IMR-90 (cell line): ENCODE data around the gene NUAK1. TPM values are rescaled to one million over a fixed set of nuclear protein-coding genes. Genes with fewer than 3 reads are reported as not detected.
A peak's percentile ranks its signal among the peaks of the same experiment; 100 is the strongest.

Experiments
- ATAC-seq: fragments of 200-7000 bp; cut with Tn5 transposase; 2 replicates; pipeline ENCODE4 v1.9.1; 2020; ENCODE audit warnings: low read depth, mild to moderate bottlenecking, moderate library complexity
- BruUV-seq: library from RNA; stranded (reverse); fragments of 400-500 nt; replicated peaks from 2 replicates; lab custom pipeline; 2021; lab: Mats Ljungman, UMichigan
- CTCF ChIA-PET: fragments of 300-600 bp; formaldehyde crosslinking; extraction: SDS; loops from one replicate; lab custom pipeline; 2021; ENCODE audit warnings: antibody characterized with exemption; lab: Yijun Ruan, JAX
- POLR2A ChIA-PET: fragments of 300-600 bp; sonication (Branson Sonifier 250); formaldehyde crosslinking; loops from one replicate; lab custom pipeline; 2022; ENCODE audit warnings: antibody characterized with exemption; ENCODE audit not compliant: unreplicated experiment; lab: Charles Lee
- DNase-seq: peaks from one replicate; pipeline ENCODE4 v3.0.0; 2013
- H2AFZ ChIP-seq: replicated peaks from 2 replicates; pipeline ENCODE3; 2013; ENCODE audit warnings: low read length, mild to moderate bottlenecking; ENCODE audit not compliant: poor library complexity
- H2AK5ac ChIP-seq: 2 replicates; pipeline ENCODE4 v1.6.1; 2013; ENCODE audit warnings: low read depth, low read length, inconsistent platforms
- H2AK9ac ChIP-seq: replicated peaks from 2 replicates; pipeline ENCODE3; 2013; ENCODE audit warnings: mild to moderate bottlenecking, low read depth, low read length, moderate library complexity; ENCODE audit not compliant: poor library complexity
- H2BK120ac ChIP-seq: 2 replicates; pipeline ENCODE4 v1.6.1; 2013; ENCODE audit warnings: low read depth, low read length, inconsistent platforms
- H2BK15ac ChIP-seq: 3 replicates; pipeline ENCODE4 v1.6.1; 2013; ENCODE audit warnings: low read depth, low read length, inconsistent platforms
- H2BK20ac ChIP-seq: 2 replicates; pipeline ENCODE4 v1.6.1; 2013; ENCODE audit warnings: low read depth, mild to moderate bottlenecking, inconsistent platforms, low read length, moderate library complexity
- H2BK5ac ChIP-seq: 2 replicates; pipeline ENCODE4 v1.6.1; 2013; ENCODE audit warnings: mild to moderate bottlenecking, low read depth, low read length, inconsistent platforms; ENCODE audit not compliant: poor library complexity, severe bottlenecking
- H3K14ac ChIP-seq: replicated peaks from 2 replicates; pipeline ENCODE4 v1.6.1; 2013; ENCODE audit warnings: low read depth, low read length, inconsistent platforms
- H3K18ac ChIP-seq: 2 replicates; pipeline ENCODE4 v1.6.1; 2013; ENCODE audit warnings: low read depth, low read length, control low read depth
- H3K23ac ChIP-seq: 2 replicates; pipeline ENCODE4 v1.6.1; 2013; ENCODE audit warnings: low read depth, low read length, inconsistent platforms
- H3K27ac ChIP-seq: 2 replicates; pipeline ENCODE4 v1.5.1; 2013; ENCODE audit warnings: mild to moderate bottlenecking, control low read depth, low read length; ENCODE audit not compliant: insufficient read depth
- H3K27me3 ChIP-seq: 2 replicates; pipeline ENCODE4 v1.6.1; 2013; ENCODE audit warnings: low read length; ENCODE audit not compliant: control insufficient read depth, insufficient read depth
- H3K36me3 ChIP-seq: 2 replicates; pipeline ENCODE4 v1.6.1; 2013; ENCODE audit warnings: low read length, mixed read lengths; ENCODE audit not compliant: control insufficient read depth, insufficient read depth
- H3K4ac ChIP-seq: 2 replicates; pipeline ENCODE4 v1.6.1; 2013; ENCODE audit warnings: low read depth, low read length, inconsistent platforms
- H3K4me1 ChIP-seq: 2 replicates; pipeline ENCODE4 v1.6.1; 2013; ENCODE audit warnings: low read length, mixed read lengths; ENCODE audit not compliant: control insufficient read depth, insufficient read depth
- H3K4me2 ChIP-seq: 2 replicates; pipeline ENCODE4 v1.6.1; 2013; ENCODE audit warnings: low read depth, mild to moderate bottlenecking, control low read depth, low read length, moderate library complexity
- H3K4me3 ChIP-seq: 2 replicates; pipeline ENCODE4 v1.5.1; 2013; ENCODE audit warnings: low read depth, mild to moderate bottlenecking, control low read depth, low read length, moderate library complexity; ENCODE audit not compliant: insufficient read depth
- H3K56ac ChIP-seq: 2 replicates; pipeline ENCODE4 v1.6.1; 2013; ENCODE audit warnings: low read length, inconsistent platforms; ENCODE audit not compliant: insufficient read depth; ENCODE audit errors: extremely low read depth
- H3K79me1 ChIP-seq, 2 experiments: 2 replicates each; pipeline ENCODE4 v1.6.1; 2013; ENCODE audit warnings: low read length in 2 of 2, inconsistent platforms in 1 of 2, low read depth in 1 of 2
- H3K9ac ChIP-seq: 2 replicates; pipeline ENCODE4 v1.6.1; 2013; ENCODE audit warnings: low read depth, low read length, control low read depth
- H3K9me1 ChIP-seq: 2 replicates; pipeline ENCODE4 v1.6.1; 2013; ENCODE audit warnings: low read length, inconsistent platforms; ENCODE audit not compliant: insufficient read depth
- H3K9me3 ChIP-seq: 2 replicates; pipeline ENCODE4 v1.6.1; 2013; ENCODE audit warnings: low read length; ENCODE audit not compliant: control insufficient read depth, insufficient read depth
- H4K20me1 ChIP-seq: 2 replicates; pipeline ENCODE4 v1.6.1; 2013; ENCODE audit warnings: low read length, inconsistent platforms; ENCODE audit not compliant: insufficient read depth
- H4K5ac ChIP-seq: 2 replicates; pipeline ENCODE4 v1.6.1; 2013; ENCODE audit warnings: mild to moderate bottlenecking, low read depth, low read length, control low read depth
- H4K8ac ChIP-seq, 2 experiments: 2 replicates each; pipeline ENCODE4 v1.6.1; 2013; ENCODE audit warnings: low read depth in 2 of 2, low read length in 2 of 2, control low read depth in 1 of 2, inconsistent platforms in 1 of 2
- H4K91ac ChIP-seq: 2 replicates; pipeline ENCODE4 v1.6.1; 2013; ENCODE audit warnings: low read depth, low read length, inconsistent platforms; ENCODE audit not compliant: insufficient read depth
- BHLHE40 ChIP-seq: fragments of 150-350 bp; IDR thresholded peaks from 2 replicates; pipeline ENCODE4 v1.6.1; 2016; ENCODE audit warnings: mild to moderate bottlenecking, low read depth, low read length
- CEBPB ChIP-seq: IDR thresholded peaks from 2 replicates; pipeline ENCODE4 v1.6.1; 2012; ENCODE audit warnings: low read depth, low read length, improper control_type of control experiment
- FOS ChIP-seq: fragments of 150-350 bp; IDR thresholded peaks from 2 replicates; pipeline ENCODE4 v1.6.1; 2016; ENCODE audit warnings: low read depth, low read length
- RFX5 ChIP-seq: IDR thresholded peaks from 2 replicates; pipeline ENCODE4 v1.8.0; 2012; ENCODE audit warnings: low read depth, mild to moderate bottlenecking, low read length, moderate library complexity
- WGBS, 2 experiments: methylation state at CpG; one replicate each; pipeline versions ENCODE4 v1.1.5 to v1.1.7; 2013; ENCODE audit warnings: missing lambda C conversion rate in 2 of 2; ENCODE audit not compliant: insufficient read length in 1 of 2; ENCODE audit errors: extremely low coverage in 2 of 2; 5-methylcytosine and 5-hydroxymethylcytosine counted together
- dilution Hi-C: fragments of 300-500 bp; cut with HindIII; formaldehyde crosslinking; loops from one replicate; pipeline ENCODE4 v1.14.3; 2018; ENCODE audit warnings: low sequenced_read_pairs; ENCODE audit not compliant: unreplicated experiment
- in situ Hi-C: fragments of 300-500 bp; cut with MboI; formaldehyde crosslinking; loops from 3 replicates; pipeline ENCODE4 v1.14.3; 2019; ENCODE audit warnings: low sequenced_read_pairs, inconsistent platforms, mixed read lengths
- intact Hi-C: fragments of 100-400 bp; cut with micrococcal nuclease; formaldehyde crosslinking; loops from 2 replicates; pipeline ENCODE4 v1.10.0; 2022
- polyA plus RNA-seq, 3 experiments: library from polyadenylated mRNA; depleted of rRNA; stranded (reverse); fragments of >200 nt; gene quantifications; 2 replicates each; pipeline ENCODE4 v1.2.3, GENCODE V29; 2012; ENCODE audit warnings: low replicate concordance in 1 of 3
- total RNA-seq: library from RNA; depleted of rRNA; stranded (reverse); fragments of >200 nt; gene quantifications from 2 replicates; pipeline ENCODE4 v1.2.3, GENCODE V29; 2012

The NUAK1 gene
- total and polyA plus RNA-seq, 2 of the 4 experiments (the other 2 are of a cell fraction), result 4.8 to 8.8 TPM

GRCh38 chr12:106134294-106134949, 4.3 kb downstream of the NUAK1 start:
- Histone ChIP-seq H3K4me1 (peaks cover 25% of the 10 kb centered on the region), H3K9me1 (peaks cover 23% of the 10 kb centered on the region), H2BK20ac (peak overlapping the region; percentile 12; the same call in 1 of the 2 replicates), H3K18ac (no peak overlapping the region), H2AK9ac (no peak overlapping the region), H3K27me3 (no peaks in the 10 kb centered on the region), H3K4me2 (no peak overlapping the region), H2AFZ (no peak overlapping the region), H4K91ac (0 out of 2 replicates have a peak overlapping the region, but pooled peaks have one; percentile 27), H4K8ac (peak overlapping the region in 1 of 2 experiments; percentile 30; a peak in 1 of 4 replicates), H4K20me1 (peaks cover 35% of the 10 kb centered on the region; the same call in 1 of the 2 replicates), H3K36me3 (no peaks in the 10 kb centered on the region), H2AK5ac (peak overlapping the region; percentile 85), H3K4ac (peak overlapping the region; percentile 45), H3K9me3 (no peaks in the 10 kb centered on the region), H3K79me1 (peaks cover 27 to 75% of the 10 kb centered on the region in 2 experiments), H2BK5ac (no peak overlapping the region), H4K5ac (no peak overlapping the region), H3K9ac (no peak overlapping the region), H3K4me3 (no peak overlapping the region), H3K27ac (no peak overlapping the region), H3K23ac (peak overlapping the region; percentile 3; the same call in 1 of the 2 replicates), H2BK15ac (peak overlapping the region; percentile 91; the same call in 2 of the 3 replicates), H3K56ac (no peak overlapping the region), H2BK120ac (peak overlapping the region; percentile 54), H3K14ac (peak overlapping the region; percentile 62; the same call in 1 of the 2 replicates)
- dilution Hi-C loops (no loop called here), in situ Hi-C loops (loop anchor here (5.0 kb wide), 2 partner anchors 427 to 712 kb away; no protein-coding TSS in a partner anchor), intact Hi-C loops (no loop called here)
- BruUV-seq, result no TSS peak
- TF ChIP-seq RFX5 (no peak), FOS (no peak), CEBPB (peak; percentile 77), BHLHE40 (no peak)
- DNase-seq (no peak), ATAC-seq (no peak)
- WGBS, 2 experiments, result no CpG with 5 or more reads among the region's 3 CpGs
- ChIA-PET POLR2A (interaction anchor here (2.1 kb wide), 1 partner anchor 713 kb away, joined by 7 read pairs; no protein-coding TSS in a partner anchor), CTCF (interaction anchor here (0.7 to 4.5 kb wide), 5 partner anchors 89 to 714 kb away, joined by 3 to 26 read pairs (median 3); no protein-coding TSS in a partner anchor)
